Left colon (tissue), 2 donors: ENCODE measurements around the gene STIMATE. TPM values are rescaled to one million over a fixed set of nuclear protein-coding genes. Genes with fewer than 3 reads are reported as not detected.

Experiments
- ATAC-seq: fragments of 200-7000 bp; cut with Tn5 transposase; one replicate; pipeline ENCODE4 v1.9.1; 2020; ENCODE audit warnings: mild to moderate bottlenecking, moderate library complexity
- DNase-seq, 2 donors: peaks; one replicate each; pipeline ENCODE4 v3.0.0-alpha.2; 2020
- intact Hi-C, 2 donors: fragments of 100-400 bp; cut with DNase I in 1 of 2; cut with micrococcal nuclease in 1 of 2; formaldehyde crosslinking; loops; one replicate each; pipeline versions ENCODE4 v1.11.2 to v1.14.0; 2022; cut with DNase I, micrococcal nuclease
- total RNA-seq, 2 donors: library from RNA; stranded (reverse); fragmentation: NEBNext Ultra II Directional; extraction: Animal tissue kit (Norgen Biotek cat#: 25700); gene quantifications; one replicate each; pipeline ENCODE4 v1.2.1, GENCODE V29; 2021
- donor health status: DM: no; HTN: no; CAD: no.
- donor health status: DM: yes; HTN: yes; CAD: no.

STIMATE gene
- total RNA-seq, 2 donors from 2014 or later = 10.0 to 13.6 TPM

GRCh38 chr3:52833202-52833601, 64.1 kb downstream of the STIMATE start:
- DNase-seq = no peak
- intact Hi-C loops = no loop called here
- no peak for ATAC-seq

- intact Hi-C loops = no loop called here
- DNase-seq = peak; percentile 43 to 54
- peak; percentile 75 for ATAC-seq
Measured at GRCh38 chr3:52831500-52832301, 65.6 kb downstream of the STIMATE start.

DNA sequence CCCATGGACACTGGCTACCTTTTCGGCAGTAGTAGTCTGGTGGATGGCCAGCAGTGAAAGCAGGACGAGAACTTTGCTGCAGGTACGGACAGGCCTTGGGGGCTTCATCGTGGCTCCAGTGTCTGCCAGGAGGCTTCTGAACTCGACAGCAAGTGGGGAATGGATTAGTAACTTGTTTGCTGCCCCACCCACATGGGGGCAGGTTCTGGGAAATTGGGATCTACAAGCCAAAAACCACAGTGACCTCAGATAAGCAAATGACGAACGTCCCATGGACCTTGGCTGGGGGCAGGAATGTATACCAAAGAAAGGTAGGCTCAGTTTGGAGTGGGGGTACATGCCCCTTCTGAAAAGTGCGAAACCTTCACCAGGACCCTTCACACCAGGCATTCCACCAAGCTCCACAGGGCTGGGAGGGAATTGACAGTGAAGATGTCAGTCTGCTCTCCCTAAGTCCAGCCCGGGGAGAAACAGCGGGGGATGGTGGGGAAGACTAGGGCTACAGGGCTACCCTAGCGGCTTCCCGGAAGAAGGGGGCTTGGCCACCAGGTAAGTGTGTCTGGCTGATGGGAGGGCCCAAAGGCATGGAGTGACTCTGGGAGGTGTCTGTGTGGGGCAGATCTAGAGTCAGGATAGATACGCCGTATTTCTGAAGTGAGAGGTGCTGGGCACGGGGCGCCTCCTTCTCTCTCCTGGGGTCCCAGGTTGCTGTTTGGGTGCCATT, 66.7 kb downstream of the STIMATE start, which contains the start of gene ITIH4:
Gene ITIH4 (minus strand): TSS at position 138 of the 724 bp plus-strand sequence. CDS start 30 bp downstream, at position 108.
- intact Hi-C loops = no loop called here
- DNase-seq (no peak), ATAC-seq (no peak)

DNA sequence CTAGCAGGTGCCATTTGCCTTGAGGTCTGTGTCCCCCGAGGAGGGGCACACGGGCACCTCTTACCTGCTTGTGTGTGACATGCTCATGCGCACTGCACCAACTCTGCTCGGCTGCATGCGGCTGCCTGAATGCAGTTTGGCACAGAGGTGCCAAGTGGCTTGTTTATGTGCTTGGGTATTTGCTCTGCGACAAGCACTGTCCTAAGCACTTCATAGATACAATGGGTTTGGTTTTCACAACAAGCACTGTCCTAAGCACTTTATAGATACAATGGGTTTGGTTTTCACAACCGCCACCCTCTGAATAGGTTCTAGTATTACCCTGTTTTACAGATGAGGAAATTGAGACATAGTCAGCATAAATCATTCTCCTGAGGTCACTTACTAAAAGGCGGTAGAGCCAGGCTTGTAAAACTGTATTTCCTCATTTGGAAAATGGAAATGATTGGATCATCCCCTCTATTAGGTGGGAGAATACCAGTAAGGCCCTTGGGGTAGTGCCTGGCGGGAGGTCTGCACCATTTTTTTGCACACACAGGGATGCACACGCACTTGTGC, 67.4 kb downstream of the STIMATE start:
- ATAC-seq = peak; percentile 32

GRCh38 chr3:52829482-52829881, 67.9 kb downstream of the STIMATE start:
- no peak for ATAC-seq
- intact Hi-C loops = no loop called here
- DNase-seq = no peak

More for the DNA sequence above, 67.4 kb downstream of the STIMATE start:
- intact Hi-C loops = no loop called here
- DNase-seq = no peak

- intact Hi-C loops = no loop called here
- ATAC-seq (peak; percentile 19), DNase-seq (no peak)
Measured at GRCh38 chr3:52827866-52828376, 69.4 kb downstream of the STIMATE start.

GRCh38 chr3:52827441-52827840, 69.9 kb downstream of the STIMATE start:
- no peak for ATAC-seq
- intact Hi-C loops = no loop called here
- DNase-seq = no peak

GRCh38 chr3:52824037-52824436, 73.3 kb downstream of the STIMATE start:
- no peak for ATAC-seq
- no peak for DNase-seq
- intact Hi-C loops = no loop called here

DNA sequence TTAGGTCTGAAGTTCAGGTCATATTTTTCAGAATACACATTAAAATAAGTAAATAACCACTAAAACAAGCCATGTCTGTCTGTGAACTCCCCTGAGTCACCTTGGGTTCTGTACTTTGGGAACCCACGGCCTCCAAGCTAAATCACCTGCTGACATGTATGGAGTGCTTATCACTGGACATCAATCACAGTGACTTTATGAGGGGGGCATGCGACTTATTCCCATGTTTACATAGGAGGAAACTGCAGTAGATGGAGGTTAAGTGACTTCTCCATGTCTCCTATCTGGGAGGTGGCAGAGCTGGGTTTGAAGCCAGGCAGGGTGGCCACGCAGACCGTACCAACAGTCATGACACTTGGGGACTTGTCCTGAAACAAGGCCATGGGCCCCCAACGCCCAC, 75.0 kb downstream of the STIMATE start:
- intact Hi-C loops = no loop called here
- no peak for ATAC-seq
- DNase-seq = no peak

GRCh38 chr3:52820736-52821135, 76.6 kb downstream of the STIMATE start:
- ATAC-seq (peak; percentile 56), DNase-seq (peak in 1 of 2 donors; percentile 26)
- intact Hi-C loops = no loop called here

- intact Hi-C loops = no loop called here
- DNase-seq (no peak), ATAC-seq (no peak)
Measured at GRCh38 chr3:52819936-52820335, 77.4 kb downstream of the STIMATE start.

GRCh38 chr3:52817860-52818259, 79.5 kb downstream of the STIMATE start:
- intact Hi-C loops = no loop called here
- DNase-seq (no peak), ATAC-seq (no peak)

- DNase-seq (no peak), ATAC-seq (no peak)
- intact Hi-C loops = no loop called here
Measured at GRCh38 chr3:52817221-52817620, 80.1 kb downstream of the STIMATE start.

DNA sequence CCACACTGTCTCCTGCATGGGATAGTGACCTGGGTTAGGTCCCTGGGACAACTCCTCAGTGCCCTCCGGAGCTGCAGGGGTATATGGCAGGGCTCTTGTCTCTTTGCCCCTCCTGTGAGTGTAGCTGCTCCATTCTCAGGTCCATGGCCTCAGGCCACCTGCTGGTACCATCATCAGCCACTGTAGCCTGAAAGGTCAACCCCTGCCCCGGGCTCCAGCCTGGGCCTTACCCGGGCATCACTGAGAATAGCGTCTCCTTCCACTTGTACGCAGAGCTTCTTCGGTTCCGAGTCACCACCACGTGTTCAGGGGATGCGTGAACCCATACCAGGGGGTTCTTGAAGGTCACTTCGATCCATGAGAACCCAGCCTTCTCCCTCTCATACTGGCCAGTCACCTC, 80.7 kb downstream of the STIMATE start:
- ATAC-seq = no peak
- DNase-seq = no peak
- intact Hi-C loops = no loop called here

DNA sequence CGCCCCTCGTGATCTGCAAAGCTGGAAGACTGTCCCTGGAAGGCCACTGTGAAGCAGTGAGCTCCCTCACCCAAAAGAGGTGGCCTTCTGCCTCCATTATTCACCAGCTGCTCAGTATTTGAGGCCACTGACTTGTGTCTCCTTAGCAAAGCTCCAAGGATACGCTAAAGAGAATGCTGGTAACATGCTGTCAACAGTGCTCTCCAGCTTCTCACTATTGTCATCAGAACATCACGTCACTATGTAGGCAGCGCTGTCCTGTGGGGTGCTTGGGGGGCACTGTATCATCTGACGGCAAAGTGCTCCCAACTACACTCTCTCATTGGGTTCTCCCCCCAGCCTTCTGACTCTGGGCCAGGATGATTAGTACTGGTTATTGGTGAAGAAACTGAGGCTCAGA, 81.1 kb downstream of the STIMATE start:
- DNase-seq (no peak), ATAC-seq (no peak)
- intact Hi-C loops = no loop called here

DNA sequence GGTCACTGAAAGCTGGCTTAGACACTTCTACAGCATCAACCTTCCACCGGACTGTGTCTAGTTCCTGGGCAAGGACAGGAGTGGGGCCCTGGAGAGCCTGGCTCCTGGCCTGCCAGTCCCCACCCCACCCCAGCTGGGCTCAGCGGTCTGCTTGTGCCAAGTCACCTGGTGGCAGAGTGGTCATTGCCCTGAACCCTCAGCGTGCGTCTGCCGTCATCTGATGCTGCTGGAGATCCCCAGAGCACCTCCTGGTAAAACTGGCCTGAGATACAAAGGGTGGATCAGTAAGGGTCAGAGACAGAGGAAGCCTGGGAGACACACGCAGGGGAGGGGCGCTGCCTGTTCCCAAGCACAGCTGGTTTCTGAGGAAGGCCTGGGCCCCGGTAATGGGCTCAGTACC, 83.5 kb downstream of the STIMATE start:
- ATAC-seq = no peak
- no peak for DNase-seq
- intact Hi-C loops = no loop called here

GRCh38 chr3:52811452-52812011, 85.8 kb downstream of the STIMATE start:
- intact Hi-C loops = no loop called here
- ATAC-seq (no peak), DNase-seq (no peak)

- DNase-seq = no peak
- ATAC-seq = no peak
- intact Hi-C loops = no loop called here
Measured at GRCh38 chr3:52810923-52811322, 86.4 kb downstream of the STIMATE start.

- no peak for DNase-seq
- ATAC-seq = no peak
- intact Hi-C loops = no loop called here
Measured at GRCh38 chr3:52809662-52810377, 87.5 kb downstream of the STIMATE start.
